Activated CD4-positive, alpha-beta T cell treated with anti-CD3 and anti-CD28 coated beads, Interleukin-2, Interleukin-4, amounts not matched to agents 100 ng/mL and 50 ng/mL, durations not matched to agents 16 hours and 8 hours (primary cell): ENCODE results near the gene AMPD3.

Source experiments
- DNase-seq: peaks from one replicate; pipeline ENCODE4 v3.0.0-alpha.2; 2020; ENCODE audit warnings: low spot score

AMPD3 gene

DNA sequence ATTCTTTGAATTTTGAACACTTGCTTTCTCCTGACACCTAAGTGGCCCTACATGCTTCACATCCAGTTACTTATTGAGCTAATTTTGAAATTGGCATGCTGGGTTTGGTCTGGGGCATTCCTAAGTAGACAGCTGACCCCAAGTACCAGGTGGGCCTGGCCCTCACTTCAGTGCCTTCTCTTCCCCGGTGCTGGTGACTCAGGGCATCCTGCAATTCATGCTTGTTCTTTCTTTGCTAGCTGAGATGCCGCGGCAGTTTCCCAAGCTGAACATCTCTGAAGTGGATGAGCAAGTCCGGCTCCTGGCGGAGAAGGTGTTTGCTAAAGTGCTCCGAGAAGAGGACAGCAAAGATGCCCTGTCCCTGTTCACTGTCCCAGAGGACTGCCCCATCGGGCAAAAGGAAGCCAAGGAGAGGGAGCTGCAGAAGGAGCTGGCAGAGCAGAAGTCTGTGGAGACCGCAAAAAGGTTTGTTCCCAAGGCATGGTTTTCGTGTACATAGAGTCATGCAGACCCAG, 6.3 kb downstream of the AMPD3 start:
- no peak for DNase-seq

DNA sequence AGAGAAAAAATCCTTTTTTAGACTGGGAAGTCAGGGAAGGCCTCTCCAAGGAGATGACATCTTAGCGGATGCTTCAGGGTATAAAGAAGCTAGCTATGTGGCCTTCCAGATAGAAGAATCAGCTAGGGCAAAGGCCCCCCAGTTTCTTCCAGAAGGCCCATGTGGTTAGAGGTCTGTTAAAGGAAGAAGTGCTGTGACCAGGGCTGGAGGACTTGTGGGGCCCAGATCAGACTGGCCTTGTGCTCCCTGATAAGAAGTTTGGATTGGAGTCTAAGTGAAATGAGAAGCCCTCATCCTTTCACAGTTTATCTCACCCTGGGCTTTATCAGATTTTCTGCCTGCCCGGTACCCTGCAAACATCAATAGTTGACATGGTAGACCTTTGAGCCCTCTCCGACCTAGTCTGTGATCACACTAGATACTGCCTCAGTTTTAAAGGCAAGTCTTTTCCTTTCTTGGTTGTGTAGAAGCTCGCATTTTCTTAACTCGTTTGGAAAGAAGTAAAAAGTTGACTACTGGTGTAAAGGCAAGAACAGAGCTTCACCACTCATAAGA, 7.8 kb downstream of the AMPD3 start:
- DNase-seq, result no peak

DNA sequence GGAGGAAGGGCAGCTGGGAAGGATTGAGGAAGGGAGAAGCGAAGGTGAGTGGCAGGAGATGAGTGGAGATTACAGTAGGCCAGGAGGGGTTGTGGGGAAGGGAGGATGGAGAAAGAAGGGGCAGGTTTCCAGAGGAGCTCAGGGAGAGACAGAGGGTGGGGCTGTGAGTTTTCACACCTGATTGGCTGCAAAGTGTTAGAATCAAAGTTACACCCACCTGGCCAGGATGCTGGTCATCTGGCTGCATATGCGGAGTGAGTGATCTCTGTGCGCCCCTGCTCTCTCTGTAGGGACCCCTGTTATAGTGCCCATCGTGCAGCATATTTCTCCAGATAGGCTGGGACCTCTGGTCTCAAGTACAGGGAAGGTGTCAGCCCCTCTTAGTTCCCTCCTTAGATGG, 18.3 kb downstream of the AMPD3 start:
- no peak for DNase-seq

DNA sequence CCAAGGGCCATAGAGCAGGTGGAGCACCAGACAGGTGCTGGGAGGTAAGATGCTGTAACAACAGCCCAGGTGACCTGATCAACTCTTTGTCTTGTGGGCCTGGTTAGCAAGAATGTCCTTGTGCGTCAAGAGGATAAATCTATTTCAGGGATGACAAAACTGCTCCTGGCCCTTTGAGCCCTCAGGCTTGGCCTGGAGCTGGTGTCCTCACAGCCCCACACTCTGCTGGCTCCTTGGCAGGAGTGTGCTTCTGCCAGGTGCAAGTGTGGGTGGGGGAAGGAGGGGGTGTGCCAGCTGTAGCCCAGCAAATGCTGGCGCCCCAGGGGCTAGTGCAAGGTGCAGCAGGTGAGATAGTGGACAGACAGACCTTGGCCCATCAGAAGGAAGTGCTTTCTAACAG, 19.5 kb downstream of the AMPD3 start:
- DNase-seq, result no peak

DNA sequence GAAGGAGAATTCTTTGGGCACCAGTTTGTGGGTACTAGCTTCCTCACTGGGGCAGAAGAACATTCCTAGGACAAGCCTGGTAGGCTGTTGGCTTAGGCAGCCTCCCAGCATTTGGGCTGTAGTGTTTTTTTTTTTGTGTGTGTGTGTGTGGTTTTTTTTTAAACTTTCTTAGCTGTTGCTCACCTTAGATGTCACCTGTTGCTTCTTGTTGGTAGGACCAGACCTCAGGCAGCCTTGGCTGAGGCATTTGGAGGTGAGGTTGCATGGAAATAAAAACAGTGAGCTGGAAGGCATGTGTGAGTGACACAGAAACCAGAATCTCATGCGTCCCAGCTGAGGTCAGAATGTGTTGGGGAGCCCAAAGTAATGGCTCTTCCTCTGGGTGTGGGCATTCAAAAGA, 21.3 kb downstream of the AMPD3 start:
- DNase-seq, result no peak

DNA sequence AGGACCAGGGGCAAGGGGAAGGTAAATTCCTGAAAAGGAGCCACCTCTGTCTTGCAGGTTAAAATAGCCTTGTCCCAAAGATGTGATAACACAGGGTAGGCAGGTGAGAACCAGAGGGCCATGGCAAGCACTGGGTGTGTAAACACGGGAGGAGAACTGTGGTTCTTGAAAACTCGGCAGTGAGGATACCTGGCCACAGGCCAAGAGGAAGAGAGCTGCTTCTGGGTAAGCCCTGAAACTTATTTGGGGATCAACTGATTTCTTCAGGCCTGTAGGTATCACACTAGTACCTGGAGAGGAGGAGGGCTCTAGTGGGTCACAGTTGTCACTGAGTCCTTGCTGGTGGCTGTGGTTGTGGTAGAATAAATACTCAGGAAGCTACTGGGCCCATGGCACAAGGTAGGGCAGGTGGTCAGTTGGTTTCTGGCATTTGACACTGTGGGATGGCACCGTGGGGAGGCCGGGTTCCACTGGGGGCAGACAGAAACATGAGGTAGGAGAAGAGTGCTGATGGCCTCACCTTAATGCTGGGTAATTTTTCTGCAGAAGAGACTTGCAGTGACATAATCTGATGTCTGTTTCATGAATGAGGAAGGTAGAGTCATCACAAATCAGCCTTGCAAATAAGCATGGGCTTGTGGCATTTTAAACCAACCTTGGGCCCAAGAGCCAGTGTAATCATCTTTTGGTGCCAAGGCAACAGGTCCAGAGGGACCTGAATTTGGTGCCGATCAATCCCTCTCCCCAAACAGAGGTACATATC, 22.0 kb downstream of the AMPD3 start:
- no peak for DNase-seq

DNA sequence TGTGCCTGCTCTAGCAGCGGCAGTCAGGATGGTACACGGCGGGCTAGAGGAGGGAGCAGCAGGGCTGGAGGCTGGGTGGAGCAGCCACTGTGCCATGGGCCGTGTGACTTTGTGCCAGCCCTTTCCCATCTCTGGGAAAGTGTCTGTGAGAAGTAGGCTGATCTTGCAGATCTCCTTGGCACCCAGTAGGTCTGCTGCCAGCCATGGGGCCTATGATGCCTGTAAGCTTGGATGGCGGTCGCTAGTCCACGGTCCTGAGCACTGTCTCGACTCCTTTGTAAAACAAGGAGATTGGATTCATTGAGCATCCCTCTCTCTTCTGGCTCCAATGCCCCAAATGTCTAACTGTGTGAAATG, 22.6 kb downstream of the AMPD3 start:
- DNase-seq, result no peak

DNA sequence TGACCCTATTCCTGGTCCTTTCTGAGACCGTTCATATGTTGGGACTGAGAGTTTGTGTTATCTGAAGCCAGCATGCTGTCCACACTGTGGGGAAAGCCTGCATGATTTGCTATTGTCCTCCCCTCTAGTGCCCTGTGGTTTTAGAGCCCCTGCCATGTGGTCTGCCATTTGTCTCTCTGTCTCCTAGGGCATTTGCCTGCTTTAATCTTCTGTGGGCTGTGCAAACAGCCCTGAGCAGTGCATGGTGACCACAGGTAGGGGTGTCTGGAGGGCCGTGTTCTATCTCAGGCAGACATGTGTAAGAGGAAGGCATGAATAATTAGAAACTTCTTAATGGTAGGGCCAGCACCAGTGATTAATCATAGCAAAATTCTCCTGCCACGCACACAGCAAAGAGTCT, 23.0 kb downstream of the AMPD3 start:
- DNase-seq, result no peak

DNA sequence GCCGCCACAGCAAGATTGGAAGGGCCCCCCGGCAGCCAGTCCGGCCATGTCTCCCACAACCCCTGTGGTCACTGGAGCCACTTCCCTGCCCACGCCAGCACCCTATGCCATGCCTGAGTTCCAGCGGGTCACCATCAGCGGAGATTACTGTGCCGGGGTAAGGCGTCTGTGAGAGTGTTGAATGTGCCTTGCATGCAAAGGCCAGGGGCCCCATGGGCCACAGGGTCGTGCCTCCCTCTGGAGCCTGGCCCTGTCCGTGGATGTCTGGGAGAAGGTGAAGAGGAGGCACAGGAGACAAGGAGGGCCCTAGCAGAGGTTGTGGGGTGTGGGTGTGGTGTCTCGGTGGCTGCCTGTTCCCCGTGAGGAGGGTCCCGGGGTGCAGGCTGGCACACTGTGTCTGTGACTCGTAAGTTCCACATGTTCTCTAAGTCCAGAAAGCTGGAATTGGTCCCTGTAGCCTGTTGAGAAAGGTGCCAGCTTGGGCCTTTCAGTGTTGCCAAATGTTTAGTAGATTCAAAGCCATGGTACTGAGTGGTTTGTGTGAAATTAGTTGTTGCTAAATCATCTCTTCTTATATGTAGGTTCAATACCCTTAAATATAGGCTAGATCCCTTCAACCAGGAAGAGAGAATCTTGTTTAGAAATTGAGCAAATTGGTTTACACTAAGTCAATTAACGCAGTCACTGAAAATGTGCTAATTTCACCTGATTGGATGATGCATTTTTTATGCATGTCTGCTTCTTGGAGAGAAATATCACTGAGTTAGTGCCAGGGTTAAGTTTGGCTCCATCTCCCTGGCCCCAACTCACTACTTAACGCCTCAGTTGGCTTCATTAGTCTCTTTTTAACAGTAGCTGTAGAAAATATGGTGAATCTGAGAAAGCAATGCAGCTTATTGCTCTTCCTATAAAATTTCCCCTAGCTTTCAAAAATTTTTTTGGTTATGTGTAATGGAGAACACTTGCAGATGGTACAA, 23.8 kb downstream of the AMPD3 start:
- no peak for DNase-seq

DNA sequence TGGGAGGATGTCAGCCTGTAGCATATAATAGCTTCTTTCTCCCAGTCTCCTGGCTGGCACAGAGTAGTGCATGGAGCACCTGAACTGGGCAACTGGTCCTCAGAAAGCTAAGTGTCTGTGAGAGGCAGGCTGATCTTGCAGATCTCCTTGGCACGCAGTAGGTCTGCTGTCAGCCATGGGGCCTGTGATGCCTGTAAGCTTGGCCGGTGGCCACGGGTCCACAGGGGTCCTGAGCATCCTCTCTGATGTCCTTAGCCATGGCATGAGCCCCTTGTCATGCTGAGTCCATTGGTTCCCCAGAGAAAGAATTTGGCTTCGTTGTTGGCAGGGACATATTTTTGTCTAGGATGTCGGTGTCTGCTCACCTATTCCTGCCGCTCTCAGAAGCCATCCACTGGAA, 25.0 kb downstream of the AMPD3 start:
- no peak for DNase-seq

DNA sequence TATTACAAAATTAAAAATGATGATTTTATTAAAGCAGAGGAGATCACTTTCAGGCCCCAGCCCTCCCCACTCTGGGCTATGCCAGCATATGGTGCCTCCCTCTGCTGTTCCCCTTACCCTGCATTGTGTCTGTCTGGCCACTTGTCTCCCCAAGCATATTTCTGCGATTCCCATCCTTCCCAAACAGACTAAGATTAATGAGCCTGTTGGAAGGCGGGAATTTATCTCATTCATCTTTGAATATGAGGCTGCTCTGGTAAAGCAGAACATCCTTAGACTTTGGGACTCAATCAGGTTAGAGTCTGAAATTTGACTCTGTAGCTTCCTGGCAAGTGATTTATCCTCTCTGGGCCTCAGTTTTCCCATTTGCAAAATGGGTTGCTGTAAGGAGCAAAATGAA, 25.7 kb downstream of the AMPD3 start:
- DNase-seq, result no peak

DNA sequence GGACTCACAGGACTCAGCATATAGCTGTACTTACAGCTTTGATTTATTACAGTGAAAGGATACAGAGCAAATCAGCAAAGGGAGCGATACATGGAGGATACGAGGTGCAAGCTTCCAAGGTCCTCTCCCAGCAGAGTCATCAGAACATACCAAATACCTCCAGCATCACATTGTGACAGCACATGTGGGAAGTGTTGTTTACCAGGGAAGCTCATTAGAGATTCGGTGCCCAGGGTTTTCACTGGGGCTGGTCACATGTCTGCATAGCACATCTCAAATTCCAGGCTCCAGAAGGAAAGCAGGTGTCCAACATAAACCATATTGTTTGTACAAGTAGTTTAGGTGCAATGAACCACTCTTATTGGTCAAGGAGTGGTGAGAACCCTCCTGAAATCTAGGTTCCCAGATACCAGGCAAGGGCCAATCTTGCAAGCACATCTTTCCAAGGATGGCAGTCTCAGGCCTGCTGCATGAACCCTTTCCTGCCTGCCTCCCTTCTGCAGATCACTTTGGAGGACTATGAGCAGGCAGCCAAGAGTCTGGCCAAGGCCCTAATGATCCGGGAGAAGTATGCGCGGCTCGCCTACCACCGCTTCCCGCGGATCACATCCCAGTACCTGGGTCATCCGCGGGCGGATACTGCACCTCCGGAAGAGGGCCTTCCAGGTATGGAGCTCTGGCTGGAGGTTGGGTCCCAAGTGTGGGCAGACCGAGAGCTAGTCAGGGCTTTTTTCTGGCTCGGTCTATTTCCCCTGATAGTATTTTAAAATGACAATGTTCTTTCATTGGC, 26.7 kb downstream of the AMPD3 start:
- DNase-seq, result no peak

DNA sequence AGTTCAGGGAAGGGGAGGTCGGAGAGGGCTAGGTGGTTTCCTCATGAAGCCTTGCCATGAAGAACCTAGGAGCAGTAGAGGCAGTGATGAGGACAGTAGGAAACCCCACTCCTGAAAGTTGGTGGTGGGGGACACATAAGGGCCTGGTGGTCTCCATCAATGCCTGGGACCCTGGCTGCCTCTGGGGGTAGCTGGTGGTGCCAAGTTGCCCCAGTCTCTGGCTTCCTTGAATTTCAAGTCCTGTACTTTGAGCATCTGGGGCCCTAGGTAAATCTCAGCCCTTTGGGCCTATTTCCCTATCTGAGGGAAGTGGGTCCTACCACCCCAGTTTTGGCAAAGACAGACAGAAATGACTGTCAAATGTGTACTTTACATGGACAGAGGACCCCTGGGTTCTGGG, 28.1 kb downstream of the AMPD3 start:
- no peak for DNase-seq

DNA sequence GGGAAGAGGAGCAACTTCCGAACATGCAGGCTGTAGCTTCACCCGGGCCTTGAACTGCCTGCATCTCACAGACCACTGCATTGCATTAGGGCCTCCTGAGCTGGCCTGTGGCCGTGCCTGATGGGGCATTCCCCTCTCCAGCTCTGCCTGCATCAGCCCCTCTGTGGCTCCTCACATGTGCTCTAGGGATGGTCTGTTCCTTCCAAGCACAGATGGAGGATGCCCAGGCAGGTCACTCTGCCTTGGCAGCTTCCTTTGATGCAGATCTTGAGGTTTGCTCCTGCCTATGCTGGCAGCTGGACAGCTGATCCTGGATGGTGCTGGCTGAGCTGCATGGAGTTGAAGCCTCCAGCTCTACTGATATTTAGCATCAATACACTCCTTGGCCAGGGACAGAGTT, 28.5 kb downstream of the AMPD3 start:
- DNase-seq, result no peak

DNA sequence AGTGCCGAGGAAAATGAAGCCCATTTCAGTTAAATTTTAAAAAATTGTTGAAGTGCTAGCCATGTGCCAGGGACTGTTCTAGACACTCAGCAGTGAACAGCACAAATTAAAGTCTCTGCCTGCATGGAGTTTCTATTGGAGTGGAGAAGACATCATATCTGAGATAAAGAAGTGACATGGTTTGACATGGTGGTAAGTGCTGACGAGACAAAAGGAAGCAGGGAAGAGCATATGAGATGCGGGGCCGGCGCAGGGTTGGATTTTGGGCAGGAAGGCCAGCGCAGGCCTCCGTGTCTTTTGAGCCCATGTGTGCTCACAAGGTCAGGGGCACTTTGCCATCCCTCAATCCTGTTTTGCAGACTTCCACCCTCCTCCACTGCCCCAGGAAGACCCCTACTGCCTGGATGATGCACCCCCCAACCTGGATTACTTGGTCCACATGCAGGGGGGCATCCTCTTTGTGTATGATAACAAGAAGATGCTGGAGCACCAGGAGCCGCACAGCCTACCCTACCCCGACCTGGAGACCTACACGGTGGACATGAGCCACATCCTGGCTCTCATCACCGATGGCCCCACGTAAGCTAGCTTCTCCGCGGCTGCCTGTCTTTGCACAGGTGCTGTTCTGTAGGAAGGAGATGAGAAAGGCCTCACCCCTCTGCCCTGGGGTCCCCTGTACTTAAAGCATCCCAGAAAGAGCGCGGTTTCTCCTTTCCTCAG, 29.6 kb downstream of the AMPD3 start:
- DNase-seq, result no peak

DNA sequence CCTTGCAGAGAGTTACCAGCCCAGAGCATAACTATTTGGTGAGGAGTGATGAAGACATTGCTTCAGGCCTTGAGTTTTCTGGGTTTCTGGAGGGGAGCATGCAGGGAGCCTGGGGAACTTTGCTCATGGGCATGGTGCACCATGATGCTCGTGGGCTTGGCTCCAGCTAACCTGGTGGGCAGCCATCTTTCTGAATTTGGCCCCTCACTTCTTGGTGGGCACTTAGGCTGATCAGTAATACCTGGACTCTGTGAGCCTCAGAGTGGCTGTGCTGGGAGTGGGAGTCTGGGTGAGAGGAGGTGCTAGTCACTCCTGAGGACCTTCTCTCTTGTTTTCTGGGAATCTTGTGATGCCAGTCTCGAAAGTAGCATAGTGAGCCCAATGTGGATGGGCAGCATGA, 30.6 kb downstream of the AMPD3 start:
- DNase-seq, result no peak

DNA sequence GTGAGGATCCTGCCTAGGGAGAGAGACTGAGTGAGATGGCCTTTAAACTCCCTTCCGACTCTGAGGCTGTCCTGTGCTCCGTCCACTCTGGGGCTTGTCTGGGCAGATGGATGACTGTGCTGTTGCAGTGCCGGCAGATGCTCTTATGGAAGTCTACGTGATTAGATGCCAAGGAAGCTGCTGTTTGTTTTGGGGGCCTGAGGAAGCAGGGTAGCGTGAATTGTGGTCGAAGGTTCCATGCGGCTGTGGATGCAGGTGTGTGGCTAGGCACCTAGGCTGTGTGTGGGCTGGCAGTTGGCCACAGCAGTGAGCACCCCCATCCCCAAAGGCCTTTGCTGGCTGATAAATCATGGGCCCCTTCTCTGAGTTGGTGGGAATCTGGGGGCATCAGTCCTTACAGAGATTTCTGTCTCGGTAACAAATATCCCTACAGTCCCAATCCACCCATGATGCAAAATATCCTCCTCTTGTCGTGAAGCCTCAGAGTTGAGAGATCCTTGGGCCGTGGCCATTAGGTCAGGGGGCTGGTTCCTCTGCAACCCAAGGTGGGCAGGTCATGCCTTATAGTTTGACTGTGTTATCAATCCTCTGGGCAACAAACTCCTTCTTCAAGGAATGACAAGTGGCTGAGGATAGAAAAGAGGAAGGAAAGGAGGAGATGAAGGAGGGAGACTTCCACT, 31.2 kb downstream of the AMPD3 start:
- DNase-seq, result no peak

DNA sequence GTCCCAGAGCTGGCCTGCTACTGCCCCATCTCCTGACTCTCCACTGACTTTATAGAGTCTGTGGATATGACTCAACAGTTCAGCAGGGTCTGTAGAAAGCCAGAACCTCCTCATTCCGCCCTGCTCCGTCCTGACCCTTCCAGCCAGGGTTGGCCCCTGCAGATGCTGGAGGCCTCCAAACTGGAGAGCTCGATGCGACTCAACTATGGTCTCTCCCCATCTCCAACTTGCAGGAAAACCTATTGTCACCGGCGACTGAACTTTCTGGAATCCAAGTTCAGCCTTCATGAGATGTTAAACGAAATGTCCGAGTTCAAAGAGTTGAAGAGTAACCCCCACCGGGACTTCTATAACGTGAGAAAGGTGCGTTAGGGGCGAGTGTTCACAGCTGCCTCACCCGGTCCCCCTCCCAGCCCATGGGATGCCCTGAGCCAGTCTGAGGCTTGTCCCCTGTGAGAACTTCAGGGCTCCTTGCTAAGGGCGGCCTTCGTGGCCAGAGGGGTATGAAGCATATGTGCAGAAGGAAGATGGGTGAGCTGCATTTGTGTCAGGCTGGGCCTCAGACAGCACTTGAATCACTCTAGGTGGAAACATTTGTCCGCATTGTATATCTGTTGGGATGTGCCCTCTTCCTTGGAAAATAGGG, 32.1 kb downstream of the AMPD3 start:
- no peak for DNase-seq

DNA sequence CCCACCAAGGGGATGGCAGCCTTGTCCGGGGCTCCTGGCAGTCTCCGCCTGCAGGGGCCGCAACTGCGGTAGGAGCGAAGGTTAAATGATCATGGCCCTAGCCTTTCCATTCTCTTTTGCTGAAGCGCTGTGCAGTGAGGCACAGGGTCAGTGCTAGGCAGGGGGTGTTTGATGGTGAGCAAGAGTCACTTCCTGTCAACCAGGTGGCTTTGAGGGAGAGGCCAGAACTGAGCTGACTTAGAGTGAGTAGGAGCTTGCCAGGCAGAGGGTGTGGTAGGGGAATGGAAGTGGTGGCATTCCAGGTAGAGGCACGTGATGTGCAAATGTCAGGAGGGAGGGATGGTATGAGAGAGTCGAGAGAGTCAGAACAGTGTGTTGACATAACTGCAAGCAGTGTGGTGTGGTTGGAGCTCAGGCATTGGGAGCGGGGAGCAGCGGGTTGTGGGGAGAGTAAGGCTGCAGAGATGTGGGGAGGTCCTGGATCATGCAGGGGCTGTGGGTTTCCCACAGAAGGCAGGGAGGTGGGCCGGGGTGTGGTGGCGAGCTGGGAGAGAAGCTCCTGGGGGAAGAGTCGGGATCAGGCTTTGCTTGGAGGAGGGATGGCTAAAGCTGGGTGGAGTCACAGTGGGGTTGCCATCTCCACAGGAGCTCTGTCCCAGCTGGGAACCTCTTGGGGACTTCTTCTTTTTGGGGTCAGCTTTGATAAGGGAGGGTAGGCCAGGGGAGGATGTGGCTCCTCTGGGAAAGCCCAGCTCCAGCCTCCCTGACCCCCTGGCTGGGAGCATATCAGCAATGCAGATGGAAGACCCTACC, 33.3 kb downstream of the AMPD3 start:
- DNase-seq, result no peak
